NCI-H1092 (cell line): ENCODE measurements around the gene OSBPL10.

Source experiments
- DNase-seq: peaks from one replicate; lab custom pipeline; 2025; lab: John Stamatoyannopoulos, UW

The OSBPL10 gene

DNA sequence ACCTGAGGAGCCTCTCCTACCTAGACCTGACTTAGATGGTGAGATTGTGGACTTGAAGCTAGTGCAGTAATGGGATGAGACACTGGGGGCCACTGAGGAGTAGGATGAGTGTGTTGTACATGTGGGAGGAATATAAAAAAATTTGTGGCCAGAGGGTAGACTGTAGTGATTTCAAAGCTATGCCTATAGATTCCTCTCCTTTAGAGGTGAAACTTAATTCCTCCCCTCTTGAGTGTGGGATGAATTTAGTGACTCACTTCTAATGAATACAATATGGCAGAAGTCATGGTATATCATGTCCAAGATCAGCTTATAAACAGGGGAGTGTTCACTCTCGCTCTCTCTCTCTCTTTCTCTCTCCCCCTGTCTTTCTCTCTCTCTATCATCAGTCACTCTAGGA, 7.2 kb upstream of the OSBPL10 start:
- DNase-seq = no peak

GRCh38 chr3:31985831-31986230, 4.8 kb upstream of the OSBPL10 start:
- DNase-seq = no peak

GRCh38 chr3:31984321-31984720, 3.3 kb upstream of the OSBPL10 start:
- no peak for DNase-seq

DNA sequence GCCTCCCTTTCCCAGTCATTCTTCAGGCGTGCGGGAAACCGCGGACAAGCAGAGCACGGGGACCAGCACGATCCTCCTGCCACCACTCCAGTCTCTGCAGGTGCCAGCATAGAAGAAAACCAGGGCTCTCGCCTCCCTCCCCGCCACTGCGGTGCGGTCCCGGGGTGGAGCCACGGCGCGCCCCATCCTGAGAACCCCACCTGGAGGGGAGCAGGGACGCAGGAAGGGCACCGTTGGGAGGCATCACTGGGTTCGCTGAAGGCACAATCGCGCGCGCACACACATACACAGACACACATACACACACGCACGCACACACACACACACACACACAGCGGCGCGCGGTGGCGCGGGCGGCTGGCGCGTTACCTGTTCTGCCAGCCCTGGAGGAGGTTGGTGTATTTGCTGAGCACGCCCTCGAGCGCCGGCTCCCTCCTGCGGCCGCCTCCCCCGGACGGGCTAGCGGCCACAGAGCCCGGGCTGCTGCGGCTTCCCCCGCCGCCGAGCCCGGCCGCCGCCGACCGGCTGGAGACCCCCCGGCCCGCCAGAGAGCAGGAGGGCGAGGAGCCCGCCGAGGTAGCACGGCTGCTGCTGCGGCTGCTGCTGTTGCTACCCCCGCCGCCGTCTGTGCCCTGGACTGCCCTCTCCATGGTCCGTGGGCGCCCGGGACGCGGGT, 394 bp downstream of the OSBPL10 start:
- peak; percentile 10 for DNase-seq

- no peak for DNase-seq
Observed at GRCh38 chr3:31979001-31979697, 1.9 kb downstream of the OSBPL10 start.

- no peak for DNase-seq
Observed at GRCh38 chr3:31978553-31978952, 2.5 kb downstream of the OSBPL10 start.

DNA sequence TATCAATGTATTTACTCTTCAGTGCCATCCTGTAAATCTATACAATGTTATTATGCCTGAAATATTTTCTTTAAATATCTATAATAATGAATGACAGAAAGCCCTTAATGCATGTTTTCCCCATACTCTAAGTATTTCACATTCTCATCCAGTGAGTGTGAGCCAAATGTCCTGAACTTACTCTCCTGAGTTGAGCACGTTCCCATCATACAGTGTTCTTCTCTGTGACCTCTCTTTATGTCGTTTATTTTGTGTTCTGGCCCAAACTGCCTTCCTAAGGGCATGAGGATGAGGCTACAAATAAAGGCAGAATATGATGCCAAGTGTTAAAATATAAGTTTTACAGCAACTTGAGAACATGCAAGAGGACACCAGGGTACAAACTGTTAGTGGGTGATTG, 3.3 kb downstream of the OSBPL10 start:
- DNase-seq = no peak

DNA sequence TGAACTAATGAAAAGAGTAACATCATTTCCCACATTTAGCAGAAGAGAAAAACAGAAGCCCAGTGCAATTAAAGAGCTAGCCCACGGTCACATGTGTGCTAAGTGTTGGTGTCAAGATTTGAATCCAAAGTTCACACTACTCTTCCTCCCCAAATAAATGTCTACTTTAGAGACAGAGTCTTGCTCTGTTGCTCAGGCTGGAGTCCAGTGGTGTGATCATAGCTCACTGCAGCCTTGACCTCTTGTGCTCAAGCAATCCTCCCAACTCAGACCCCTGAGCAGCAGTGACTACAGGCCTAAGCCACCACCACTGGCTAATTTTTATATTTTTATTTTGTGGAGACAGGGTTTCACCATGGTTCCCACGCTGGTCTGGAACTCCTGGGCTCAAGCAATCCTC, 4.8 kb downstream of the OSBPL10 start:
- DNase-seq = no peak

DNA sequence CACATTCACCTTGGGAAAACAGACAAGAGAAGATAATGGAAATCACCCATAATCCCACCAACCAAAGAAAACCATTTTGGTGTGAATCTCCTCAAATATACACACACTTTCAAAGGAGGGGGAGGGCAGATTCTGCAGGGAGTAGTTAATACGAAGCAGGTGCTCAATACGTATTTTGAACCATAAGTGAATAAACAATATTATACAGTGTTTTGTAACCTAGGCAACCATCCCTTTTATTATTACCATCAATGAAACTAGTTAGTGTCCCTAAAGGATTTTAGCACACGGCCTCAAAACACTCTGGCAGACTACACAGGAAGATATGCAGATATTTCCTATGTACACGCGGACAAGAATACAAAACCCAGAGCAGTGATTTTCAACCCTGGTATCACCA, 6.1 kb downstream of the OSBPL10 start:
- DNase-seq = no peak

GRCh38 chr3:31974471-31974870, 6.6 kb downstream of the OSBPL10 start:
- no peak for DNase-seq

- DNase-seq = no peak
Observed at GRCh38 chr3:31973837-31974236, 7.2 kb downstream of the OSBPL10 start.

DNA sequence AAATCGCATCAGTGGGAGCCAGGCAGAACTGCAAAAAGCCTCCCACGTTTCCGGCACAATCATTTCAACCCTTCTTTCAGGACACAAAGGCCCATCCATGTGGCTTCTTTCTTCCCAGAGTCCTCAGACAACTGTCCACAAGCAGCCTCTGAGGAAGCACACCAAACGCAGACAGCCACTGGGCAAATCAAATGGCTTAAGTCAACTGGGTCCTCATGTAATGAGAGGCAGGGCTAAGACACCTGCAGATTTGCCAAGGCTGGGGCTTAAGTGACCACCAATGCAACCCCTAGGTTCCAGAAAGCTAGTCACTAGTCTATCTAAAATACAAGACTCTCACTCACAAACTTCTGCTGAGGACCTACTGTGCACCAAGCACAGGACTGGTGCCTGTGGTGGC, 8.0 kb downstream of the OSBPL10 start:
- no peak for DNase-seq

GRCh38 chr3:31971607-31972006, 9.5 kb downstream of the OSBPL10 start:
- DNase-seq = no peak

- DNase-seq = no peak
Observed at GRCh38 chr3:31968927-31969418, 12.1 kb downstream of the OSBPL10 start.

DNA sequence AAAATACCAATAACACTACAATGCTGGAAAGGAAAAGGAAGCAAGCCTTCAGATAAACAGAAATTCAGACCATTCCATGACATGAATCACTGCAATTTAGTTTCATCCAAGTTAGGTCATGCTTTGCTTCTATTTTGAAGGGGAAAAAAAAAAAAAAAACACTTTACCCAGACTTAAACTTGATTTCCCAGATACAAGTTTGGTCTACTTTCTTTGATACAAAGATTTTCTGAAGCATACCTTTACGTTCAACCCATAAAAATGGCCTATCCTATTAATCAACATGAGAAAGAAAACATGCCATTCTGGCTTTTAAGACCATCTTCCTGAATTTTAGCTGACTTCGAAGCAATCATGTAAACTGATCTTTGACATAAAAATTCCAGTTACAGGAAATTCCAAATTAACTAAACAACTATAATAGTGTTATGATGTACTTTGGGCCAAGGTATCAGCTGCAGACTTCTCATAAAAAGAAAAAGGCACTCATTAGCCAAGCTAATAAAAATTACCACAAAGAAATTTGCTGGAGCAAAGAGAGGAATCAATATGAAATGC, 12.6 kb downstream of the OSBPL10 start:
- DNase-seq = no peak

- no peak for DNase-seq
Observed at GRCh38 chr3:31967592-31967991, 13.5 kb downstream of the OSBPL10 start.

DNA sequence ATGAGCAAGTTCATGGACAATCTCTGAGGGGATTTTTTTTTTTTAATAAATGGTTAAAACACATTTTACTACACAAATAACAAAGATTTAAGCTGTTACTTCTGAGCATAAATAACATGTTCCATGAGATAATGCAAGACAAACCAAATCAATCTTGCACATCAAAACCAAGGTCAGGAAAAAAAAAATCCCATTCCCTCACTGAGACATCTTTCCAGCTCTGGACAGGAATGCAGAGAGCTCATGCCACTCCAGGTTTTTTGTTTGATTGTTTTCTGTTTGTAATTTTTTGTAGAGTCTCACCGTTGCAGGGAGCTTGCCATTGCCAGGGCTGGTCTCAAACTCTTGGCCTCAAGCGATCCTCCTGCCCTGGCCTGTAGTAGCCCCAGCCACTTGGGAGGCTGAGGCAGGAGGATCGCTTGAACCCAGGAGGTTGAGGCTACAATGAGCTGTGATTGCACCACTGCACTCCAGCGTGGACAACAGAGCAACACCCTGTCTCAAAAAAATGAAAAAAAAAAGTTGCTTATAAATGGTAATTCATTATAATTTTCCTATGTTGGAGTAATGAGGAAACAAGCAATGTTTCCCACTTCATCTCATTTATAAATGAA, 14.0 kb downstream of the OSBPL10 start:
- no peak for DNase-seq

GRCh38 chr3:31962801-31963205, 18.3 kb downstream of the OSBPL10 start:
- no peak for DNase-seq

DNA sequence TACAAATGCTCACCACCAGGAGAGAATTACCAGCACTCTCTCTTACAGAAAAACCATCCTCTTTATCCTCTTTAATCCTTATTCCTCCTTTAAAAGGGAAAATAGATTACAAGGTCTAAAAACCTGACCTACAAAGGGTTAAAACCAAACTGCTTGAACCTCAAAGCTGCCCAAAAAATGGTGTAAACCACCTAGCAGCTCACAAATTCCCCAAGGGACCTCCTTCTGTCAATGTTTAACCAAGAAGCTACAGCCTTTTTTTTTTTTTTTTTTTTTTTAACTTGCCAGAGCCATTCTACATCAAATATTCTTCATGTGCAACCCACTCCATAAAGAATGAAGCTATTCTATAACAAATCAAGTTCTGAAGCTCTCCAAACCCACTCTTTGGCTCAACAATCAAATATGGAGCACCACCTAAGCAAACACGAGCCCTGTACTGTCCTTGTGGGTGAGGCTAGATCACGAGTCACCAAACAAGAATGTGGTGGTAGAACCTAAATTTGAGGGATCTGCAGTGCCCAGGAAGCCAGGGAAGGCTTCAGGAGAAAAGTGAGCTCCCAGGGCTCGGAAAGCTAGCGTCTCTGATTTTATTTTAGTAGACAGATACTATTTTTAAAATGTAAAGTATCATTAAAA, 20.1 kb downstream of the OSBPL10 start:
- no peak for DNase-seq

- DNase-seq = no peak
Observed at GRCh38 chr3:31959951-31960792, 20.9 kb downstream of the OSBPL10 start.

- DNase-seq = no peak
Observed at GRCh38 chr3:31959251-31959650, 21.8 kb downstream of the OSBPL10 start.
